BE2C (cell line): ENCODE data around the gene COPS3. TPM values are rescaled to one million over a fixed set of nuclear protein-coding genes. Genes with fewer than 3 reads are reported as not detected.

ENCODE experiments used
- DNase-seq: peaks from one replicate; pipeline ENCODE4 v3.0.0-alpha.2; 2020
- H3K27me3 ChIP-seq: fragments of 250-450 bp; sonication (Bioruptor Pico); 2 replicates; pipeline ENCODE4 v1.5.1; 2020; ENCODE audit warnings: mild to moderate bottlenecking
- H3K36me3 ChIP-seq: fragments of 250-450 bp; sonication (Bioruptor Pico); 2 replicates; pipeline ENCODE4 v1.5.1; 2020; ENCODE audit warnings: mild to moderate bottlenecking
- H3K4me1 ChIP-seq: fragments of 250-450 bp; sonication (Bioruptor Pico); 2 replicates; pipeline ENCODE4 v1.5.1; 2020
- H3K4me3 ChIP-seq: 2 replicates; pipeline ENCODE4 v1.5.1; 2011; ENCODE audit warnings: low read depth, low read length
- H3K9me3 ChIP-seq: fragments of 250-450 bp; sonication (Bioruptor Pico); 2 replicates; pipeline ENCODE4 v1.5.1; 2020
- polyA plus RNA-seq: library from polyadenylated mRNA; unstranded; fragments of >200 nt; gene quantifications from one replicate; pipeline ENCODE4 v1.2.1, GENCODE V29; 2012; ENCODE audit warnings: low read depth, missing spikeins; ENCODE audit not compliant: insufficient read length, insufficient read depth
- TF ChIP-seq, protein P1 (sequence below): IDR thresholded peaks from 2 replicates; pipeline ENCODE4 v1.5.1; 2012; ENCODE audit warnings: mild to moderate bottlenecking, low read depth, low read length

Gene COPS3
- 84.2 TPM for polyA plus RNA-seq

DNA sequence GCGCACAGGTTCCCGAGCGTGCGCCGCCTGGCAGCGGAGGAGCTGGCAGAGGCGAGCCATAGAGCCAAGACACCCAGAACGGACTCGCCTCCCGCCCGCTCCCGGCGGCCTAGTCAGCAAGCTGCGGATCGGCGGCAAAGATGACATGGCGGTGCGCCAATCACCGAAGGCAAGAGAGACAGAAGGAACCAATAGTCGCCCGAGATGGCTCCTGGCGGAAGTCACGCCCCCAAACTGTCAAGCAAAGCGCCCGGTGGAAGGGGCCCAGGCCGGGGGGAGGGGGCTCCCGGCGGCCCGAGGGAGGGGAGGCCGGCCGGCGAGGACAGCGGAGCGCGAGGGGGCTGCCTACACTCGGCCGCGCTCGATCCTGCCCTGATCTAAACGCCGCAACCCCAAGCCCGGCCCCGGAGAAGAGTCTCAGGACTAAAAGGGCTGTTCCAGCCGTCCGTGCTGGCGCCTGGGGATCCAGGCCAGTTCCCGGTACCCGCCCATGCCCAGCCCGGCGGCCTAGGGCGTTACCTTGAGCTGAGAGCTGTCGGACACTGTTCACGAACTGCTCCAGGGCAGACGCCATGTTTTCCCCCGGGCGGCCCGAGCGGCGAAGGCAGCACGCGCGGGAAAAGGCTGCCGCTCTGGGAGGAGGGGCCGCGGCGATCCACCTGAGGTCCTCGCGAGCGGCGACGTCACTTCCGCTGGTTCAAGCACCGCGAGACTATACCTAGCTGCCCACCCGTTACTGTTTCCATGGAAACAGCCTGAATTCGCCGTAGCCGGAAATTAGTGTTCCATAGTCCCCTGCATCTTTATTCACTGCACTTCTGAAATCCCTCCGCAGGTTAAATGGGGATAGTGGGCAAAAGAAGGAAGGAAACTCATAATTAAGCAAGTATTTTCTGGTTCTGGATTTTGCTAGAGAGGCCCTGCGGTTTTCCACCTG, at the start of gene COPS3:
Gene COPS3, minus strand, starts transcription at position 634 of the 937 bp plus-strand sequence. Its CDS starts 60 bp downstream, at position 574.
- Histone ChIP-seq H3K4me3 (peak within 1 kb of the TSS; percentile 79), H3K36me3 (no peaks in the 10 kb centered on the region), H3K27me3 (no peaks in the 10 kb centered on the region), H3K4me1 (no peaks in the 10 kb centered on the region), H3K9me3 (no peaks in the 10 kb centered on the region)
- TF ChIP-seq, protein P1, sequence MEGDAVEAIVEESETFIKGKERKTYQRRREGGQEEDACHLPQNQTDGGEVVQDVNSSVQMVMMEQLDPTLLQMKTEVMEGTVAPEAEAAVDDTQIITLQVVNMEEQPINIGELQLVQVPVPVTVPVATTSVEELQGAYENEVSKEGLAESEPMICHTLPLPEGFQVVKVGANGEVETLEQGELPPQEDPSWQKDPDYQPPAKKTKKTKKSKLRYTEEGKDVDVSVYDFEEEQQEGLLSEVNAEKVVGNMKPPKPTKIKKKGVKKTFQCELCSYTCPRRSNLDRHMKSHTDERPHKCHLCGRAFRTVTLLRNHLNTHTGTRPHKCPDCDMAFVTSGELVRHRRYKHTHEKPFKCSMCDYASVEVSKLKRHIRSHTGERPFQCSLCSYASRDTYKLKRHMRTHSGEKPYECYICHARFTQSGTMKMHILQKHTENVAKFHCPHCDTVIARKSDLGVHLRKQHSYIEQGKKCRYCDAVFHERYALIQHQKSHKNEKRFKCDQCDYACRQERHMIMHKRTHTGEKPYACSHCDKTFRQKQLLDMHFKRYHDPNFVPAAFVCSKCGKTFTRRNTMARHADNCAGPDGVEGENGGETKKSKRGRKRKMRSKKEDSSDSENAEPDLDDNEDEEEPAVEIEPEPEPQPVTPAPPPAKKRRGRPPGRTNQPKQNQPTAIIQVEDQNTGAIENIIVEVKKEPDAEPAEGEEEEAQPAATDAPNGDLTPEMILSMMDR, result no peak
- peak; percentile 94 for DNase-seq

DNA sequence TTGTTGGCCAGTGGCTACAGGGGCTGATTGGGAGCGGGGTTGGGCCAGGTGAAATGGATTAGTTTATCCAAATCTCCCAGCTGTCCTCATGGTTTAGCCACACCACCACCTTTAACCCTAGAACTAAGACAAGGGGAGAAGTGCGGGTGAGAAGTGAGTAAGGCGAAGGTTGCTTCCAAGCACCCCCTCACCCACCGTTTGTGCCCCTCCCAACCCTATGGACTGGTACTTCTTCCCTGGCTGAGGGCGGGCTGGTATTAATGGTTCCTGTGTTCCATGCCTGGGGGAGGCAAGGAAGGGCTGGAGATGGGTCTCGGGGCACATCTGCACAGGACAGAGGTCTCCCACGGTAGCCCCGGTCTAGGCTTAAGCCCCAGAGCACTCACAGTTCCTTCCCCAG, 47.2 kb upstream of the COPS3 start:
- no peaks in the 10 kb centered on the region for H3K9me3 ChIP-seq
- TF ChIP-seq, protein P1, result no peak
- H3K4me3 ChIP-seq, result no peak overlapping the region
- H3K4me1 ChIP-seq, result no peaks in the 10 kb centered on the region
- H3K36me3 ChIP-seq, result no peaks in the 10 kb centered on the region
- no peak for DNase-seq
- H3K27me3 ChIP-seq, result no peaks in the 10 kb centered on the region

DNA sequence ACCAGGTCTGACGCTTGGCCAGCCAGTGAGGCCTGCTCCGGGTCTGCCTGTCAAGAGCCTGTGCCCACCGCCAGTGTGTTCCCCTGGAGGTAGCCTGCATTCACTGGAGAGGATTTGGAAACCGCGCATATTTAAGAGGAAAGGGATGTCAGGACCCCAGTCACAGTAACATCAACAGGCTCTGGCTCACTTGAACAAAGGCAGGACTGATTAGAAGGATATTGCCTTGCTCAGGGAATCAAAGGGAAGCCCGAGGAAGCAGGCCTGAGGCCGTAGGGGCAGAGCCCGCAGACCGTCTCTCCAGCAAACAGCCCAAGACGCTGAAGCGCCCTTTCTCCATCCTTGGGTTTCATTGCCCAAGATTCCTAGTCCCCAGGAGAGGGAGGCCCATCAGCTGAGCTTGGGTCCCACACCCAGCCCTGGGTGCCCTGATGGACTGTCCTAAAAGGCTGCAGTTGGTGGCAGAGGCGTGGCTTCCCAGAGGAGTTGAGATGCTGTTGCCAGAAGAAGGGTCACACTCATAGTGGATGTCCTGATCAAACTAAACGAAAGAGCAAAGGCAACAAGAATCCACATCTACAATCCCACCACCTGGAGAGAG, 45.3 kb upstream of the COPS3 start:
- no peak for DNase-seq
- TF ChIP-seq, protein P1, result no peak
- H3K4me1 ChIP-seq, result no peaks in the 10 kb centered on the region
- H3K4me3 ChIP-seq, result no peak overlapping the region
- no peaks in the 10 kb centered on the region for H3K27me3 ChIP-seq
- H3K9me3 ChIP-seq, result no peaks in the 10 kb centered on the region
- H3K36me3 ChIP-seq, result no peaks in the 10 kb centered on the region

DNA sequence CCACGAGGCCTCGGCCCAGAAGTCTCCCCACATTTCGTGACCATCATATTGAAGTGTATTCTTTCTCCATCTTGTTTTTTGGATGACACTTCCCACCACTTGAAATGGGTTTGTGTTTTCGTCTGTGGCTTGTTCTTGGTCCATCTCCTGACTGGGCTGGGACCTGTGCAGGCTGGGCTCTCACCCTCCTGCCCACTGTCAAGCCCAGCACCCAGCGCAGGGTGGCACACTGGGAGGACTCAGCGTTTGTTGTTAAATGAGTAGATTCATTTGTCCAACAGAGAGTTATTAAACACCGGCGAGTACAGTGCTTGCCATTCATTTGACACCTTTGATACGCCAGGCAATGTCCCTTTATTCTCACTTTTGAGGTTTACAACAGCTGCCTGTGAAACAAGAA, 44.8 kb upstream of the COPS3 start:
- Histone ChIP-seq H3K4me3 (no peak overlapping the region), H3K9me3 (no peaks in the 10 kb centered on the region), H3K36me3 (no peaks in the 10 kb centered on the region), H3K4me1 (no peaks in the 10 kb centered on the region), H3K27me3 (no peaks in the 10 kb centered on the region)
- TF ChIP-seq, protein P1, result no peak
- no peak for DNase-seq

DNA sequence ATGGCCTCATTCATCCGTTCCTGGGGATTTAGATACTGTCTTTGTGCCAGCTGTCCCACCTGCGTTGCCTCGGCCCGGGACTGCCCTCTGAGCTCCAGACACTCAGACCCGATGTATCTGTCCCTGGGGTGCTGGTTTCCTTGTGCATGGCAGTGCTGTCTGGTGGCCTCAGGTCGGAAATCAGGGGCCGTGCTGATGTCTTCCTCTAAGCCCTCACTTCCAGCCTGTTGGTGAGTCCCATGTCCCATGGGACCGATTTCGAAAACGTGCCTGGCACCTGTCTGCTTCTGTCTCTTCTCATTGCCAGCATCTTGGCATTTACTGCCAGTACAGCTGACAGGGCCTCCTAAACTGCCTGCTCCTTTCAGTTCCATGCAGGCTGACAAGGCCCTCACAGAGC, 44.2 kb upstream of the COPS3 start:
- TF ChIP-seq, protein P1, result no peak
- Histone ChIP-seq H3K27me3 (no peaks in the 10 kb centered on the region), H3K36me3 (no peaks in the 10 kb centered on the region), H3K4me3 (no peak overlapping the region), H3K9me3 (no peaks in the 10 kb centered on the region), H3K4me1 (no peaks in the 10 kb centered on the region)
- DNase-seq, result peak; percentile 34

DNA sequence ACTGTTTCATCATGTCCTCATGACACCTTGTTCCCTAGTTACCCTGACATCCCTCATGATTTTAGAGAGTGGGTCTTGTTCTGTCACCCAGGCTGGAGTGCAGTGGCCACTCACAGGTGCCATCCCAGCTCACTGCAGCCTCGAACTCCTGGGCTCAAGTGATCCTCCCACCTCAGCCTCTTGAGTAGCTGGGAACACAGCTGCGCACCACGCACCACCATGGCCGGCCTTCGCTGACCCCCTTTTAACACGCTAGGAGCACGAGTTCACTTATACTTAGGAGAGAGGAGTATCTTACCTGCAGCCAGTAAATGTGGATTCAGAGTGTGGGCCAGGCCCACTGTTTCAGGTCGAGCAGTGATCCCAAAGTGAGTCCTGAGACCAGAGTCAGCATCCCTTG, 43.6 kb upstream of the COPS3 start:
- Histone ChIP-seq H3K36me3 (no peaks in the 10 kb centered on the region), H3K4me1 (no peaks in the 10 kb centered on the region), H3K9me3 (no peaks in the 10 kb centered on the region), H3K4me3 (no peak overlapping the region), H3K27me3 (no peaks in the 10 kb centered on the region)
- no peak for DNase-seq
- TF ChIP-seq, protein P1, result no peak
